BLaER1 treated with 17β-estradiol and CSF1 and Interleukin-3, amounts not matched to agents 10 nM and 100 nM (cell line): ENCODE data around the gene CLDN7.
A peak's percentile ranks its signal among the peaks of the same experiment; 100 is the strongest.

Experiments used
- H3K27ac ChIP-seq, 11 experiments: shearing (Covaris generic); formaldehyde crosslinking; 2 replicates each; pipeline ENCODE4 v1.8.1; 2022
- H3K27me3 ChIP-seq, 11 experiments: shearing (Covaris generic); formaldehyde crosslinking; 2 replicates each; pipeline ENCODE4 v1.8.1; 2022
- H3K36me3 ChIP-seq, 11 experiments: shearing (Covaris generic); formaldehyde crosslinking; 2 replicates each; pipeline ENCODE4 v1.8.1; 2022
- H3K4me1 ChIP-seq, 10 experiments: shearing (Covaris generic); formaldehyde crosslinking; 2 replicates each; pipeline ENCODE4 v1.8.1; 2022
- H3K4me2 ChIP-seq, 11 experiments: shearing (Covaris generic); formaldehyde crosslinking; 2 replicates each; pipeline ENCODE4 v1.8.1; 2022
- H3K4me3 ChIP-seq, 10 experiments: shearing (Covaris generic); formaldehyde crosslinking; 2 replicates each; pipeline ENCODE4 v1.8.1; 2022
- H3K9ac ChIP-seq, 11 experiments: shearing (Covaris generic); formaldehyde crosslinking; 2 replicates each; pipeline ENCODE4 v1.8.1; 2022
- H3K9me3 ChIP-seq, 11 experiments: shearing (Covaris generic); formaldehyde crosslinking; replicated peaks in 1 of 11; 2 replicates each; pipeline ENCODE4 v1.8.1; 2022
- H4K20me1 ChIP-seq, 11 experiments: shearing (Covaris generic); formaldehyde crosslinking; 2 replicates each; pipeline ENCODE4 v1.8.1; 2022
- Cebpa-rat ChIP-seq, 11 experiments: shearing (Covaris generic); IDR thresholded peaks; 2 replicates each; pipeline ENCODE4 v1.8.1; 2022

CLDN7 gene

GRCh38 chr17:7261379-7262191, 693 bp downstream of the CLDN7 start:
- no peaks in the 10 kb centered on the region for H3K9me3 ChIP-seq
- H3K27me3 ChIP-seq = peaks cover 27 to 79% (median 70%) of the 10 kb centered on the region in 11 experiments
- peak overlapping the region in 3 of 11 experiments; percentile 41 to 53 (median 42); a peak in 4 of 22 replicates for H3K27ac ChIP-seq
- TF ChIP-seq Cebpa-rat (IDR thresholded peaks at IDR 0.05) = no peak
- H3K4me3 ChIP-seq = peak overlapping the region; percentile 38 to 67 (median 51)
- H3K36me3 ChIP-seq = peaks cover 39 to 43% (median 41%) of the 10 kb centered on the region in 11 experiments
- peak overlapping the region; percentile 73 to 100 (median 87) for H3K4me2 ChIP-seq
- peak overlapping the region in 10 of 11 experiments; percentile 26 to 80 (median 54); a peak in 17 of 22 replicates for H3K9ac ChIP-seq
- H4K20me1 ChIP-seq = peaks cover 0 to 35% (median 24%) of the 10 kb centered on the region in 11 experiments; a peak in 15 of 22 replicates
- H3K4me1 ChIP-seq = peaks cover 19 to 86% (median 47%) of the 10 kb centered on the region in 10 experiments

- peaks cover 19 to 78% (median 47%) of the 10 kb centered on the region in 10 experiments for H3K4me1 ChIP-seq
- peak overlapping the region; percentile 73 to 100 (median 87) for H3K4me2 ChIP-seq
- H3K27me3 ChIP-seq = peaks cover 27 to 75% (median 70%) of the 10 kb centered on the region in 11 experiments
- no peaks in the 10 kb centered on the region for H3K9me3 ChIP-seq
- no peak for TF ChIP-seq Cebpa-rat (IDR thresholded peaks at IDR 0.05)
- H3K27ac ChIP-seq = peak overlapping the region in 3 of 11 experiments; percentile 41 to 53 (median 42); a peak in 4 of 22 replicates
- peaks cover 46 to 51% (median 48%) of the 10 kb centered on the region in 11 experiments for H3K36me3 ChIP-seq
- peak overlapping the region; percentile 38 to 67 (median 51) for H3K4me3 ChIP-seq
- H4K20me1 ChIP-seq = peaks cover 0 to 37% (median 24%) of the 10 kb centered on the region in 11 experiments; a peak in 15 of 22 replicates
- peak overlapping the region in 10 of 11 experiments; percentile 26 to 80 (median 54); a peak in 17 of 22 replicates for H3K9ac ChIP-seq
These were observed 1.5 kb downstream of the CLDN7 start for GRCh38 chr17:7260651-7261378.

GRCh38 chr17:7260151-7260550, 2.1 kb downstream of the CLDN7 start:
- H3K36me3 ChIP-seq = peaks cover 53 to 58% (median 55%) of the 10 kb centered on the region in 11 experiments

GRCh38 chr17:7259555-7259889, 2.8 kb downstream of the CLDN7 start:
- no peaks in the 10 kb centered on the region for H3K9me3 ChIP-seq
- H3K4me3 ChIP-seq = peak overlapping the region in 3 of 10 experiments; percentile 7 to 43 (median 18); a peak in 1 of 20 replicates
- H3K36me3 ChIP-seq = peaks cover 59 to 64% (median 61%) of the 10 kb centered on the region in 11 experiments
- TF ChIP-seq Cebpa-rat (IDR thresholded peaks at IDR 0.05) = no peak
- H3K9ac ChIP-seq = peak overlapping the region in 3 of 11 experiments; percentile 3 to 51 (median 36); a peak in 1 of 22 replicates
- H3K27me3 ChIP-seq = peaks cover 27 to 62% (median 61%) of the 10 kb centered on the region in 11 experiments
- H4K20me1 ChIP-seq = peaks cover 0 to 41% (median 24%) of the 10 kb centered on the region in 11 experiments; a peak in 15 of 22 replicates
- peak overlapping the region in 10 of 11 experiments; percentile 43 to 100 (median 68); a peak in 15 of 22 replicates for H3K4me2 ChIP-seq
- no peak overlapping the region for H3K27ac ChIP-seq
- H3K4me1 ChIP-seq = peaks cover 19 to 75% (median 47%) of the 10 kb centered on the region in 10 experiments

More at GRCh38 chr17:7260151-7260550, 2.1 kb downstream of the CLDN7 start:
- no peak for TF ChIP-seq Cebpa-rat (IDR thresholded peaks at IDR 0.05)
- no peak overlapping the region for H3K27ac ChIP-seq
- no peaks in the 10 kb centered on the region for H3K9me3 ChIP-seq
- H3K4me2 ChIP-seq = peak overlapping the region in 8 of 11 experiments; percentile 80 to 100 (median 91); a peak in 14 of 22 replicates
- H3K27me3 ChIP-seq = peaks cover 27 to 69% (median 66%) of the 10 kb centered on the region in 11 experiments
- peaks cover 0 to 41% (median 24%) of the 10 kb centered on the region in 11 experiments; a peak in 15 of 22 replicates for H4K20me1 ChIP-seq
- peak overlapping the region in 1 of 10 experiments; percentile 57; a peak in 4 of 20 replicates for H3K4me3 ChIP-seq
- H3K9ac ChIP-seq = peak overlapping the region in 1 of 11 experiments; percentile 80; a peak in 1 of 22 replicates
- peaks cover 19 to 77% (median 47%) of the 10 kb centered on the region in 10 experiments for H3K4me1 ChIP-seq

- peak in 9 of 11 experiments; percentile 15 to 78 (median 59); a peak in 9 of 22 replicates for TF ChIP-seq Cebpa-rat (IDR thresholded peaks at IDR 0.05)
- Histone ChIP-seq H3K4me2 (peak overlapping the region in 10 of 11 experiments; percentile 43 to 100 (median 68); a peak in 19 of 22 replicates), H3K27ac (no peak overlapping the region; a peak in 1 of 22 replicates), H3K36me3 (peaks cover 62 to 70% (median 67%) of the 10 kb centered on the region in 11 experiments), H3K9me3 (no peaks in the 10 kb centered on the region), H3K4me1 (peaks cover 19 to 75% (median 49%) of the 10 kb centered on the region in 10 experiments), H3K4me3 (peak overlapping the region in 3 of 10 experiments; percentile 7 to 43 (median 18); a peak in 1 of 20 replicates), H4K20me1 (peaks cover 0 to 41% (median 24%) of the 10 kb centered on the region in 11 experiments; a peak in 15 of 22 replicates), H3K27me3 (peaks cover 27 to 57% (median 55%) of the 10 kb centered on the region in 11 experiments), H3K9ac (peak overlapping the region in 4 of 11 experiments; percentile 3 to 55 (median 42); a peak in 3 of 22 replicates)
These were observed 3.3 kb downstream of the CLDN7 start for GRCh38 chr17:7258731-7259554.

GRCh38 chr17:7256766-7257456, 5.4 kb downstream of the CLDN7 start:
- Histone ChIP-seq H3K4me1 (peaks cover 23 to 66% (median 41%) of the 10 kb centered on the region in 10 experiments), H3K9me3 (no peaks in the 10 kb centered on the region), H3K27me3 (peaks cover 18 to 36% (median 34%) of the 10 kb centered on the region in 11 experiments), H3K27ac (no peak overlapping the region), H3K9ac (peak overlapping the region in 2 of 11 experiments; percentile 18 to 32; a peak in 5 of 22 replicates), H3K36me3 (peaks cover 65 to 76% (median 69%) of the 10 kb centered on the region in 11 experiments), H4K20me1 (peaks cover 0 to 41% (median 24%) of the 10 kb centered on the region in 11 experiments; a peak in 14 of 22 replicates), H3K4me3 (no peak overlapping the region), H3K4me2 (no peak overlapping the region)
- no peak for TF ChIP-seq Cebpa-rat (IDR thresholded peaks at IDR 0.05)

GRCh38 chr17:7254511-7254910, 7.8 kb downstream of the CLDN7 start:
- Histone ChIP-seq H3K4me2 (peak overlapping the region in 1 of 11 experiments; percentile 96; a peak in 1 of 22 replicates), H4K20me1 (peaks cover 0 to 40% (median 10%) of the 10 kb centered on the region in 11 experiments; a peak in 17 of 22 replicates), H3K9me3 (no peaks in the 10 kb centered on the region), H3K9ac (peak overlapping the region in 5 of 11 experiments; percentile 16 to 55 (median 33); a peak in 6 of 22 replicates), H3K4me3 (no peak overlapping the region), H3K36me3 (peaks cover 55 to 64% (median 57%) of the 10 kb centered on the region in 11 experiments), H3K4me1 (peaks cover 18 to 44% (median 31%) of the 10 kb centered on the region in 10 experiments), H3K27me3 (peaks cover 0 to 12% (median 10%) of the 10 kb centered on the region in 11 experiments; a peak in 19 of 22 replicates), H3K27ac (no peak overlapping the region)
- TF ChIP-seq Cebpa-rat (IDR thresholded peaks at IDR 0.05) = no peak
